Measurements from ENCODE around the gene SIPA1L3. TPM values are rescaled to one million over a fixed set of nuclear protein-coding genes. Genes with fewer than 3 reads are reported as not detected.

Gene SIPA1L3
- total RNA-seq, 1 donor from 2014 or later, result 14.6 TPM

GRCh38 chr19:37972803-37973202, 65.8 kb downstream of the SIPA1L3 start:
- intact Hi-C loops (cut with micrococcal nuclease), result no loop called here

DNA sequence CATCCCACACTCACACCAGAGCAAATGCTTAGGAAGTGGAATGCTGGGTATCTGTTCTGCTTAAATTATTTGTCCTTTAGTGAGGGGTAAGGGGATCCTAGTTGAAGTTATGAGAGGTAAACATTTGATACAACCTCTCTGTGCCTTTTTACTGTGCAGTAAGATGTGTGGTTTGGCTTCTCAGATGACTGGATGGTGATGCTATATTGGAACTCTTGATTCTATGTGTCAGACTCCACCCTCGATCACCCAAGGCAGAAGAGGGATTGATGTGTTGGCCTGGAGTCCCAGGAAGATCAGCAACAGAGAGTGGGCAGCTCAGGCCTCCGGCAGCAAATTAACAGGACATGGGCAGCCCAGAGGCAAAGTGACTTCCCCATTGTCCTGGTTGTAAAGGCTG, 66.7 kb downstream of the SIPA1L3 start:
- intact Hi-C loops (cut with micrococcal nuclease), result no loop called here

- intact Hi-C loops (cut with micrococcal nuclease), result no loop called here
These were observed 68.1 kb downstream of the SIPA1L3 start for GRCh38 chr19:37975071-37975470.

DNA sequence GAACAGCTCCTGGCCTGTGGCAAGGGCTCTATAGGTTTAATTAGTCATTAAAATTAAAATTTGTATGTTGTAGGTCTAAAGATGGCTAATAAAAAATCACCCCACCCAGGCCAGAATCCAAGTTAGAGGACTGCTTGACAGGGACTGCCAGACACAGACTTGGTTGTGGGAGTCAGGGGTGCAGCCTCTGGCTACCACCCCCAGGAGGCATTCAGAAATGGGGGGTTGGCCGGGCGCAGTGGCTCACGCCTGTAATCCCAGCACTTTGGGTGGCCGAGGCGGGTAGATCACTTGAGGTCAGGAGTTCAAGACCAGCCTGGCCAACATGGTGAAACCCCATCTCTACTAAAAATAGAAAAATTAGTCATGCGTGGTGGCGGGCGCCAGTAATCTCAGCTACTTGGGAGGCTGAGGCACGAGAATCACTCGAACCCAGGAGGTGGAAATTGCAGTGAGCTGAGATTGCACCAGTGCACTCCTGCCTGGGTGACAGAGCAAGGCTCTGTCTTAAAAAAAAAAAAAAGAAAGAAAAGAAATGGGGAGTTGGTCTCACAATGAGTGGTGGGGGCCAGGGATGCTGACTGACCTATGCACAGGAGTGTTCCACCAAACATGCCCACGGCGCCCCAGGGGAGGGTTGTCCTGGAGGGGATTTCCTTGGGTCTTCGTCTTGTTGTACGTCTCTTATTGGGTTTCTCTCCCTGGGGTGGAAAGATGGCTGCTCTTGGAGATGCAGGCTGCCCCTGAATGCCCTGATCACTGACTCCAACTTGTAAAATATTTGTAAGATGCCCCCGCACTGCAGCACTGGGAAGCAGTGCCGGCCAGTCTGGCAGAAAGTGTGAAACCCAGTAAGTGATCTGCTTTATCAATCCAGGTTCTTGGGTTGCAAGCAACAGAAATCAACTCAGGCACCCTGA, 68.8 kb downstream of the SIPA1L3 start:
- intact Hi-C loops (cut with micrococcal nuclease), result no loop called here

DNA sequence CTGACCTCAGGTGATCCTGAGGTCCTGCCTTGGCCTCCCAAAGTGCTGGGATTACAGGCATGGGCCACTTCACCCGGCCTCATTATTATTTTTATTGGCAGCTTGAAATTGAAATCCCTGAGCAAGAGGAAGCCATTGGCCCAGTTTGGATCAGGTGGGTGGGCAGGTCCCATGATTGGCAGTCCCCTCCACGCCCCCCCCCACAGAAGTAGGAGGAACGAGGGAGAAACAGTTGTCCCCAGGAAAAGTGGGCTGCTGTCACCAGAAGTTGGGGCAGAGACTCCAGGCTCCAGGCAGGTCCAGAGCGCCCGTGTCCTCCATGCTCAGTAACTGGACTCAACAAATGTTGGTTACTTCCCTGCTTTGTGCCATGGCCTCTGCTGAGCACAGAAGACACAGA, 70.4 kb downstream of the SIPA1L3 start:
- intact Hi-C loops (cut with micrococcal nuclease), result no loop called here

DNA sequence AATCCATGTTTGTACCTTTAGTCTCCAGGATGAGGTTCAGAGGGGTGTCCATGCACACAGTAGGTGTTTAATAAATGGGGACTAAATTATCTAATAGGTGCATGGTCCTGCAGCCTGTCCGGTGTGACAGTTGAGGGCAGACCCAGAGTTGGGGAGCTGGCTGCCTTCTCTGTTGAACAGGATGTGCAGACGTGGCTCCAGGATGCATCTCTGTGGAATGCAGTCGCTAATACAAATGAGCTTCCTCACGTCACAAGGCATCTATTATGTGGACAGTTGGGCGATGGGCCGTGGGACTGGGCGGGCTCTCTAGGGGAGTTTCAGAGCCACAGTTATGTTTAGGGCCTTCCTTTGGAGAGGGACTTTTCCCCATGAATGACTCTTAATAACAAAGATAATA, 71.0 kb downstream of the SIPA1L3 start:
- intact Hi-C loops (cut with micrococcal nuclease), result no loop called here

DNA sequence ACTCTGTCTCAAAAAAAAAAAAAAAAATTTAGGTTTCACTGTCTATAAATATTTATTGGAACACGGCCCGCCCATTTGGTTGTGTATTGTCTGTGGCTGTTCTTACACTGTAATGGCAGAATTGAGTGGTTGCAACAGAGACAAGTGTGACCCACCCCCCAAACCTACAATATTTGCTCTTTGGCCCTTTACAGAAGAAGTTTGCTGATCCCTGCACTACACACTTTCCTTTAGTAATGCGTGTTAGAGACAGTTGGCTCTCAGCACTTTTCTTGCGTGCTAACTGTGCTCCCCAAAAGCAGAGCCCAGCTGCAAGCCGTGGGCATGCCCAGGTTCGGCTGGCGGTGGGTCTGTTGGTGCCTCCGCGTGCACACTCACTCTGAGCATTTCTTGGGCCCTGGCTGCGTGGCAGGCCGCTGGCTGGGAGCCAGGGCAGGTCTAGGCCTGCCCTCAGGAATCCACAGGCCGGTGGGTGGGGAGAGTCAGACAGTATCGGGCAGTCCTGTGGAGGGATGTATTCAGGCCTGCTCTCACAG, 72.6 kb downstream of the SIPA1L3 start:
- intact Hi-C loops (cut with micrococcal nuclease), result no loop called here

GRCh38 chr19:37980419-37981170, 73.6 kb downstream of the SIPA1L3 start:
- intact Hi-C loops (cut with micrococcal nuclease), result no loop called here

DNA sequence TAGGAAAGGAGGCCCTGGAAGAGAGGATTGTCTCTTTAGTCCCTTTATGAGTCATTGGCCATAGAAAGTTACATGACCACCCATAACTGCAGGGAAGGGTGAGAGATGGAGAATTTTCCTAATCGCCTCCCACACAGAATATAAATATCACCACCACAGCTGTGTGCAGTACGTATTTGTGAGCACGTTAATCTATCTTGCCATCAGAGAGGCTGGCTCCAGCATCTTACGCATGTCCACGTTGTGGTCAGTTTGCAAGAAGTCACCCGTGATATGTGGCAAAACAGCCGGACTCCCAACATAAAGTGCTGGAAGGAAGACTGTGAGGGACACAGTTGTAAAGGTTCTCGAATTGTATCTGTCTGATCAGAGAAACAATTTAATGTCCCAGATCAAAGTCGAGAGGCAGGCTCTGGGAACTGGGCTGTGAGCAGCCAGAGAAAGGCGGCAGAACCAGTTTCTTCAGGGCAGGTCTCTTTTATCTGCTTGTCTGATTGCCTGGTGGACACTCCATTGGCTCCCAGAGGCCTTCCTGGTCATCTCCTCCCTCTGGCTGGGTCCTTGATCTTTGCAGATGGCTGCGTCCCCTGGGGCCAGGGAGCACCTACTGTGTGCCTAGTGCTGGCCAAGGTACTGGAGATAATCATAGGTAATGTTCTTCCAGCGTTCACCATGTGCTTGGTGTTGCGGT, 74.9 kb downstream of the SIPA1L3 start:
- intact Hi-C loops (cut with micrococcal nuclease), result no loop called here

DNA sequence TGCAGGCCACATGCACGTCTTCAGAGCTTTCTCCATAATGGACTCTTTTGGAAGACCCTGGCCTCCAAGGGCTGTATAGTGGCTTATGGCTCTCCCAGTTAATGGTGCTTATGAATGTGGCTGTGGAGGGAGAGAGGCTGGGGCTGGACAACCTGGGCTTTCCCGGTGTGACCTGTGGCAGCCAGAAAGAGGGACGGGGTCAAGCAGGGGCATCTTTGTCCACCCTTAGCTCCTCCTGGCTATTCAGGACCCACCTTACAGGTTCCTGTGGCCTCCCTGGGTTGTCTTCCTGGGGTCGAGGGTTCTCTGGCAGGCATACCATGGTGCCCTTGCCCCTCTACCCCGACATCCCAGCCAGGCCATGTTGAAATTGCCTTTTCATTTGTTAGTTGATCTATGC, 75.6 kb downstream of the SIPA1L3 start:
- intact Hi-C loops (cut with micrococcal nuclease), result no loop called here

DNA sequence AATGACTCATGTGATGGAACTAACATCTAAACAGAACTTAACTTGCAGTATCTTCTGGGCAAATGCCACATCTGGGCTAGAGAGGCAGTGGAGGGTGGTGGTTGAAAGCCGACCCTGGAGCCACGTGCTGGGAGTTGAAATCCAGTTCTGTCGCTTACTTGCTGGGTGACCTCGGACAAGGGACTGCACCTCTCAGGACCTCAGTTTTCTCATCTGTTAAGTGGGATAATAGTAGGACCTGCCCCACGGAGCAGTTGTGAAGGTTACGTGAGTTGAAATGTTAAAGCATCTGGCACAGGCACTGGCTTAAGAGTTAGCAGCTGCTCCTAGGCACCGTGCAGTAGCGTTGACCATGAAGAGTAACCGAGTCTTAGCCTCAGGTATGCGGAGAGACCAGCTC, 76.1 kb downstream of the SIPA1L3 start:
- intact Hi-C loops (cut with micrococcal nuclease), result no loop called here

DNA sequence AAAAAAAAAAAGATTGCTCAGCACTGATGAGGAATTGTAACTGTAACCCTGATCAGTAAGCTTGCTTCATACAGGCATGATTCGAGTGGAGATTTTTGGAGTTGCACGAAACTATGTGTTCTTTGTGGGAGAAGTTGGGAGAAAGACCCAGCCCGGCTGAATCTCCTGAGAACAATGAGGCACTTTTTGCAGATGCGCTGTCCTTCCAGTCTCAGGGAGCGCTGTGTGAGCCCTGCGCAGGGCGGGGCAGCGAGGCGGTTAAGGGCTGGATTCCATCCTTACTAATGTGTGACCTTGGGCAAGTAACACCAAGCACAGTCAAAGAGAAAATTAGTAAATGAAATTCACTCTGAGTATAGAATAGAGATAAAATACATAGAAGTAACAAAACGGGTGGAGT, 76.9 kb downstream of the SIPA1L3 start:
- intact Hi-C loops (cut with micrococcal nuclease), result no loop called here

DNA sequence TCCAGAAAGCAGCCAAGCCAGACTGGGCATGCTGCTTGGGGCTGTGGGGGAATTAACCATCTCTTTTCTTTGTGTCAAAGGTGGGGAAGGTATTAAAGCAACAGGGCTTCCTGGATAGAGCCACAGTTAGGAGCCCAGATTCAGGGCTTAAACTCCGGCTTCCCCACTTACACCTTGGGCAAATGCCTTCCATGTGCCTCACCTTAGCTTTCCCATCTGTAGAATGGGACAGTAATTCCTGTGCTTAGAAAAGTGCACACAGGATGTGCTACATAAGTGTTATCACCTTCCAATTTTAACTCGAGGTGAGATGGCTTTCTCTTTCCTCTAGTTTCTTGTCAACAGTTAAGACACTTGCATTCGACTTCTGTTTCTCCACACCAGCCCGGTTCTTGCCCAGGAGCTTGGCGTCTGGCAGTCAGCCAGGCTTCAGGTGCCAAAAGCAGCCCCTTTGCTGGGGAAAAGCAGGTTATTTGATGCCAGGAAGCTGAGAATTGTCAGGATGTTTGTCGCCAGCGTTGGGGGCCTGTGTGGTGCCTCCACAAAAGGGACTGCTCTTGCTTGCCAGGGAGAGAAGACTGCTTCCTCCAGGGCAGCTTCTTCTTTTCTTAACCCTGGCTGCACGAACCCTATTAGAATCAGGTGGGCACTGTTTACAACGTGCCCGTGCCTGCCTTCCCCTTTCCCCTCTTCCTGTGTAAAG, 79.2 kb downstream of the SIPA1L3 start:
- intact Hi-C loops (cut with micrococcal nuclease), result no loop called here

DNA sequence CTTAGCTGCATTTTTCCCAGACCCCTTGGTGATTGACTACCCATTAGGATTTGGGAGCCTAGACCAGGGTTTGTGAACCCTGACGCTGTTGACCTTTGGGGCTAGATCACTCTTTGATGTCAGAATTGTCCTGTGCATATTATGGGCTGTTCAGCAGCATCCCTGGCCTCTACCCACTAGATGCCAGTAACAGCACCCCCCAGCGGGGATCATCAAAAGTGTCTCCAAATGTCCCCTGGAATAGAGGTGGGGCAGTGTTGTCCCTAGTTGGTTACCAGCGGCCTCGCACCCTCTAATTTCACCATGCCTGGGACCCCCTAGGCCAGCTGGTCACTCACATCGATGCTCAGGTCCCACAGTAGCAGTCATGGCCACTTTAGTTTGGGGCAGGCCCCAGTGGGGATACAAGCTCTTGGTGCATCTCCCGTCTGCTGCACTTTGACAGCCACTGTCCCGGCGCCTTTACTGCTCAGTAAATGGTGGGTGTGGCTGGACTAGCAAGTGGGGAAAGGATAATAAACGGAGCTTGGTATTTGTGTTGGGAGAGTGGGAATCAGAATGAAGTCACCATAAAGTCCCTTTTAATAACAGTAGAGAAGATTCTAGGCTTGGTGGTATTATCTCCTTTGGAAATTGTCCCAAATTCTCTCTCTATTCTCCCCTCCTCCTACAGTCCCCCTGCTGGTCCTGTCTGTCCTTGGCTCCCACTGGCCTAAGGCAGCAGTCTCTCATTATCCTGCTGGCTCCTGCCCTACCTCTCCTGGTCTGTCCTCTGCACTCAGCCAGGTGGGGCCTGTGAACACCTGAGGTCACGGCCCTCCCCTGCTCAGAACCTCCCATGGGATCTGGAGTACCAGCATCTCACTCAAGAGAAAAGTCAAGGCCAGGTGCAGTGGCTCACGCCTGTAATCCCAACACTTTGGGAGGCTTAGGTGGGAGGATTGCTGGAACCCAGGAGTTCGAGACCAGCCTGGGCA, 80.6 kb downstream of the SIPA1L3 start:
- intact Hi-C loops (cut with micrococcal nuclease), result no loop called here

DNA sequence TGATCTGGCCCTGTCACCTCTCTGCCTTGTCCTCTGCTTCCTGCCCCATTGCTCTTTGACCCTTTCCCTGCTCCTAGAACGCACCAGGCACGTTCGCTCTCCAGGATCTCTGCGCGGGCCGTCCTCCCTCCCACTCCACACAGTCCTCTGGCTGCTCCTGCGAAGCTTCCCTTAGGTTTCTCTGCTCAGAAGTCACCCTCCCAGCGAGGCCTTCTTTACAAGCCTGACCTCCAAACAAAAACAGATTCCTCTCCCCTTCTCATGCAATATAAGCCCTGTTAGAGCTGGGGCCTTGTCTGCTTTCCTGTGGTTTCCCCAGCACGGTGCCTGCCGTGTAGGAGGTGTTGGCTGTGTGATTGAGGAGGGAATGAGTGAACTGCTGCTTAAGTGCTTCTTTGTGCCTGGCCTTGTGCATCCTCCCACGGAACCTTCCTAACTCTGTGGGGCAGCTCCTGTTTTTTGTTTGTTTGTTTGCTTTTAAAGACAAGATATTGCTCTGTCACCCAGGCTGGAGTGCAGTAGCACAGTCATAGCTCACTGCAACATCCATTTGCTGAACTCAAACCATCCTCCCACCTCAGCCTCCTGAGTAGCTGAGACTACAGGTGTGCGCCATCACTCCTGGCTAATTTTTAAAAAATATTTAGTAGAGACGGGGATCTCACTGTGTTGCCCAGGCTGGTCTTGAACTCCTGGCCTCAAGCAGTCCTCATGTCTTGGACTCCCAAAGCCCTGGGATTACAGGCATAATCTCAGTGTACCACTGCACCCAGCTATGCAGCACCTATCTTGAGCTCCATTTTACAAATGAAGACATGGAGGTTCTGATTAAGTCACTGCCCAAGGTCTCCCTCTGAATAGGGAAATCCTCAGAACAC, 82.0 kb downstream of the SIPA1L3 start:
- intact Hi-C loops (cut with micrococcal nuclease), result no loop called here

GRCh38 chr19:37989855-37990254, 82.8 kb downstream of the SIPA1L3 start:
- intact Hi-C loops (cut with micrococcal nuclease), result no loop called here

GRCh38 chr19:37990362-37990761, 83.4 kb downstream of the SIPA1L3 start:
- intact Hi-C loops (cut with micrococcal nuclease), result no loop called here

GRCh38 chr19:37991176-37991835, 84.3 kb downstream of the SIPA1L3 start:
- intact Hi-C loops (cut with micrococcal nuclease), result no loop called here

Measured in T-helper 2 cell treated with Interferon-gamma antibody and Interleukin-4, amounts not matched to agents 100 ng/mL and 5 ng/mL, for 36 hours (primary cell).